ENCODE results near the gene AMPD2.
"Not testable (repeated sequence)": the region's sequence is repeated elsewhere in the genome, so short reads cannot be mapped to it uniquely, and the experiment has no call there.

Gene AMPD2

DNA sequence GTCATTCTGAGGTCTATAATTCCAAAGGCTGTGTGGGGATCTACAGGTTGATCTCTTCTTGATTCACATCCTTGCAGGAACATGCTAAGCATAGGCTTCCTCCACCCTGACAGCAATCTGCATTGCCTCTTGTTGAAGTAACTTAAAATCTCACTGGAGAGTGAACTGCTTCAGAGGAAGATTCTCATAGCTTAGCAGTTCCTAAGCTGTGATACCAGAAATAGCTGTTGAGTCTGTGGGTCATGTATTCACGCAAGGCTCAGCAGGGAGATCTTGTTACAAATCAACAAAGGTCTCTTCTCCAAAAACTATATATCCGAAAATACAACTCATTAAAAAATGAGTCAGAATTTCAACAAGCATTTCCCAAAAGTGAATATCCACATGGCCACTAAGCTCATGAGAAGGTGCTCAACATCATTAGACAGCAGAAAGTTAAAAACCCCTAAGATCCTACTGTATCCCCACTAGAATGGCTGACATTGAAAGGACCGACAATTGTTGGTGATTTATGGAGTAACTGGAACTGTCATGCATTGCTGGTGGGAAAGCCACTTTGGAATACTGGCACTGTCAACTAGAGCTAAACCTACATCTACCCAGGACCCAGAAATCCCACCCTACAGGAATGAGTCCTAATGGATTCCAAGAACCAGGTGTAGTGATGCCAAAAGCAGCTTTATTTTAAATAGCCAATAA is 57.2 kb downstream of the AMPD2 start:
- not testable (repeated sequence) for DNase-seq (ENCODE audit: extremely low read depth in 1 of 2, low read depth in 1 of 2)

DNA sequence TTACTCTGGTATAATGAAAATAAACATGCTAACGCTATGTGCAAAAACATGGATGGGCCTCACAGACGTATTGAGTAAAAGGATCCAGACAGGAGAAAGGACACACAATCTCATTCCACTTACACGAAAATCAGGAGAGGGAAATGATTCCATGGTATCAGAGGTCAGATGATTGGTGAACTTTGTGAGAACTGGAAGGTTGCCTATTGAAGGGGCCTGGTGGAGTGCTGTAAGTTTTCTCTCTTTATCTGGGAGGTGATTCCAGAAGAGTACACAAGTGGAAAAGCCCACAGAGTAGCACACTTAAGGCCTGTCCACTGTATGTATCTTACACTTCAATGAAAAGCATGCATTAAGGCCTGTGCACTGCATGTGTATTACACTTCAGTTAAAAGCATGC is 57.8 kb downstream of the AMPD2 start:
- no peak for DNase-seq (ENCODE audit: extremely low read depth in 1 of 2, low read depth in 1 of 2)

DNA sequence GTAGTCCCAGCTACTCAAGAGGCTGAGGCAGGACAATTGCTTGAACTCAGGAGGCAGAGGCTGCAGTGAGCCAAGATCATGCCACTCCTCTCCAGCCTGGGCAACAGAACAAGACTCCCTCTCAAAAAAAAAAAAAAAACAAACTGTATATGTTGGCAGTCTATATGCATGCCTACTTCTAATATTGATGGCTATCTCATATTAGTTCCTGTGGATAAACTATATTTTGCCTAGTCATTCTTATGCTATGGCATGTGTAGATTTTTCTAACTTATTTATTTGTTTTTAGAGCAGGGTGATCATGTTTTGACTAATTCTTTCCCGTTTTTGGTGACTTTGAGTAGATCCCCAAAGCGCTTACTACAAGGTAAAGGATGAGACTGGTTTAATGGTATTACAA is 59.0 kb downstream of the AMPD2 start:
- DNase-seq (ENCODE audit: extremely low read depth in 1 of 2, low read depth in 1 of 2), result not testable (repeated sequence)

All from stimulated activated CD8-positive, alpha-beta memory T cell treated with anti-CD3 and anti-CD28 coated beads, Interleukin-7, amount 100 ng/mL, for 48 hours (primary cell).